Activated CD4-positive, alpha-beta T cell treated with anti-CD3 and anti-CD28 coated beads, Interleukin-2, amount 10 ng/mL, durations not matched to agents 7 days and 5 days (primary cell): Measurements from ENCODE around the gene ATP2C2. TPM values are rescaled to one million over a fixed set of nuclear protein-coding genes. Genes with fewer than 3 reads are reported as not detected.
A peak's percentile ranks its signal among the peaks of the same experiment; 100 is the strongest.

Experiments
- CTCF ChIA-PET: fragments of 350-600 bp; sonication (Branson Sonifier 250); formaldehyde crosslinking; loops from one replicate; lab custom pipeline; 2021; ENCODE audit warnings: antibody characterized with exemption; lab: Charles Lee
- POLR2A ChIA-PET: fragments of 350-600 bp; sonication (Branson Sonifier 250); formaldehyde crosslinking; loops from one replicate; lab custom pipeline; 2021; ENCODE audit warnings: antibody characterized with exemption; lab: Charles Lee
- DNase-seq: peaks from one replicate; pipeline ENCODE4 v3.0.0-alpha.2; 2020
- H3K27ac Mint-ChIP-seq: one replicate; pipeline ENCODE4 v1.8.0; 2021; ENCODE audit warnings: mild to moderate bottlenecking, moderate library complexity, mixed read lengths
- H3K27me3 Mint-ChIP-seq: one replicate; pipeline ENCODE4 v1.8.0; 2021; ENCODE audit warnings: mixed read lengths
- H3K36me3 Mint-ChIP-seq: one replicate; pipeline ENCODE4 v1.8.0; 2021; ENCODE audit warnings: low read depth, mixed read lengths
- H3K4me1 Mint-ChIP-seq: one replicate; pipeline ENCODE4 v1.8.0; 2021; ENCODE audit warnings: mixed read lengths
- H3K4me3 Mint-ChIP-seq: one replicate; pipeline ENCODE4 v1.8.0; 2021; ENCODE audit warnings: mild to moderate bottlenecking, moderate library complexity, mixed read lengths
- H3K9me3 Mint-ChIP-seq: one replicate; pipeline ENCODE4 v1.8.0; 2021; ENCODE audit warnings: mixed read lengths
- total RNA-seq, 2 experiments: library from RNA; stranded (reverse); gene quantifications; one replicate each; pipeline ENCODE4 v1.2.3, GENCODE V29; 2021

Gene ATP2C2
- total RNA-seq, 2 experiments from 2014 or later = not detected

GRCh38 chr16:84511180-84511800 is 143.0 kb downstream of the ATP2C2 start:
- Mint-ChIP-seq H3K27ac (peak overlapping the region; percentile 83), H3K36me3 (peaks cover 13% of the 10 kb centered on the region), H3K9me3 (peaks cover 2% of the 10 kb centered on the region), H3K4me1 (peaks cover 86% of the 10 kb centered on the region), H3K4me3 (no peak overlapping the region), H3K27me3 (peaks cover 4% of the 10 kb centered on the region)
- ChIA-PET CTCF (interaction anchor here (0.8 to 2.0 kb wide), 14 partner anchors 8 to 233 kb away, joined by 3 to 7 read pairs (median 4); no protein-coding TSS in a partner anchor), POLR2A (no interaction called here)
- DNase-seq = peak; percentile 90

GRCh38 chr16:84511831-84512230 is 143.5 kb downstream of the ATP2C2 start:
- Mint-ChIP-seq H3K27ac (peak overlapping the region; percentile 98), H3K4me3 (no peak overlapping the region), H3K27me3 (peaks cover 4% of the 10 kb centered on the region), H3K36me3 (peaks cover 13% of the 10 kb centered on the region), H3K9me3 (peaks cover 2% of the 10 kb centered on the region), H3K4me1 (peaks cover 86% of the 10 kb centered on the region)
- DNase-seq = no peak
- POLR2A ChIA-PET = no interaction called here
- CTCF ChIA-PET = interaction anchor here (1.1 to 2.0 kb wide), 5 partner anchors 8 to 233 kb away, joined by 3 to 5 read pairs (median 3); no protein-coding TSS in a partner anchor

GRCh38 chr16:84513123-84513522 is 144.8 kb downstream of the ATP2C2 start:
- Mint-ChIP-seq H3K4me3 (no peak overlapping the region), H3K36me3 (peaks cover 13% of the 10 kb centered on the region), H3K9me3 (peaks cover 2% of the 10 kb centered on the region), H3K4me1 (peaks cover 87% of the 10 kb centered on the region), H3K27me3 (peaks cover 4% of the 10 kb centered on the region), H3K27ac (peak overlapping the region; percentile 98)
- DNase-seq = no peak
- POLR2A ChIA-PET = no interaction called here
- CTCF ChIA-PET = interaction anchor here (0.7 to 1.4 kb wide), 6 partner anchors 11 to 159 kb away, joined by 3 to 4 read pairs (median 4); no protein-coding TSS in a partner anchor

GRCh38 chr16:84513666-84514065 is 145.3 kb downstream of the ATP2C2 start:
- peaks cover 4% of the 10 kb centered on the region for H3K27me3 Mint-ChIP-seq
- peaks cover 2% of the 10 kb centered on the region for H3K9me3 Mint-ChIP-seq
- H3K4me1 Mint-ChIP-seq = peaks cover 86% of the 10 kb centered on the region
- H3K4me3 Mint-ChIP-seq = peak overlapping the region; percentile 49
- peaks cover 13% of the 10 kb centered on the region for H3K36me3 Mint-ChIP-seq
- POLR2A ChIA-PET = no interaction called here
- no peak for DNase-seq
- peak overlapping the region; percentile 98 for H3K27ac Mint-ChIP-seq
- CTCF ChIA-PET = interaction anchor here (0.6 to 2.1 kb wide), 9 partner anchors 8 to 327 kb away, joined by 3 to 12 read pairs (median 4); partner anchors contain the start of gene TAF1C

Other genes with a start within 250 kb of the ATP2C2 start
- gene HSDL1, start 223.4 kb upstream of the ATP2C2 start, total RNA-seq = 10 to 100 TPM in 1 of 2 experiments, 1 to 10 TPM in 1; 8.8 to 10.6 TPM
- under 1 TPM in 1 of 2 experiments, not detected in 1; 0.25 TPM for gene DNAAF1, start 223.2 kb upstream of the ATP2C2 start, total RNA-seq
- 10 to 100 TPM; 52.1 to 60.8 TPM for gene TAF1C, start 181.5 kb upstream of the ATP2C2 start, total RNA-seq
- not detected for gene ADAD2, start 177.4 kb upstream of the ATP2C2 start, total RNA-seq
- not detected for gene KCNG4, start 128.5 kb upstream of the ATP2C2 start, total RNA-seq
- not detected for gene WFDC1, start 73.7 kb upstream of the ATP2C2 start, total RNA-seq
- 1 to 10 TPM; 8.8 to 10.0 TPM for gene MEAK7, start 136.1 kb downstream of the ATP2C2 start, total RNA-seq
- gene COTL1, start 249.5 kb downstream of the ATP2C2 start, total RNA-seq = 100 to 1,000 TPM; 780 to 845 TPM